Cortex of kidney (tissue), 1 donor: ENCODE results near the gene TARBP1.
"Not testable (repeated sequence)": the region's sequence is repeated elsewhere in the genome, so short reads cannot be mapped to it uniquely, and the experiment has no call there.

ENCODE experiments used
- DNase-seq: peaks from one replicate; lab custom pipeline; 2025; lab: John Stamatoyannopoulos, UW

The TARBP1 gene

DNA sequence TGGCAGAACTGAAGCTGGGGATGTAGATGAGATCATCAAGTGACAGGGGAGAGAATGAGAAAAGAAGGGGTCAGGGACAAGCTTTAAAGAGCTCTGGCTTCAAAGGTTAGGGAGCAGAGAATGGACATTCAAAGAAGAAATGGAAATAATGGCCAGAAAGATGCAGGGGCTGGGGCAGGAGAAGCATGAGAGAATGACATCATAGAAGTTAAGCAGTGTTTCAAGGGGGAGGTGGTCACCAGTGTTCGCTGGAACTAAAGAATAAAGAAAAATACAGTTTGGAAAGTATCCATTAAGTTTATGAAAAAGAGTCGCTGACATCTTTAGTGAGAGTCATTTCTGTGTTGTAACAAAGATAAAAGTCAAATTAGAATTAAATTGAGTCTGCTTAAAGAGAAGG lies 44.3 kb downstream of the TARBP1 start:
- DNase-seq, result no peak

DNA sequence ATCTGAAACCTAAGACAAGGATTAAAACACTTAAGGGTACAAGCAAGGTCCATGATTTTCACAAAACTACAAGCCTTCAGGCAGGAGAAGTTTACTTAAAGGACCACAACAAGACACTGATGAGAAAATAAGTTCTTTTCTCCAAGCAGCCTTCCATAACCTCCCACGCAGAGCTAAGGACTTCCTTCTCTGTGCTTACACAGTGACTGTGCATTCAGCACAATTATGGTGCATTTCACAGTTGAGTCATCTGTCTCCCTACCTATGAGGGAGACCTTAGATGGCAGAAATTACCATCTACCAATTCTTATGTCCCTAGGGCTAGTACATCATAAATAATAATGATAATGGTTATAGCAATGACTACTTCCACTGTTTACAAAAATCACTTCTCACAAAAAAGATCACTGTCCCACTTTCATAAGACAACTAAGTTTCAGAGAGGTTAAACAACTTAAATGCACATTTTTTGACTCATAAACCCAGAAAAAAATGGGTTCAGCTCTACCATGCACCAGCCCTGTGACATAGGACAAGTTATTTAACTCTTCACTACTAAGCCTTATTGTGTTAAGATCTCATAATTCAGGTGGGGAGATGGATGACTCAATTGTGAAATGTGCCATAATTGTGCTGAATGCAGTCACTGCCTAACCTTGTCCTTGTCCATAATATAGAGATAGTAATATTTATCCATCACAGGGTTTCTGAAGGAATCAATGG lies 45.3 kb downstream of the TARBP1 start:
- DNase-seq, result no peak

DNA sequence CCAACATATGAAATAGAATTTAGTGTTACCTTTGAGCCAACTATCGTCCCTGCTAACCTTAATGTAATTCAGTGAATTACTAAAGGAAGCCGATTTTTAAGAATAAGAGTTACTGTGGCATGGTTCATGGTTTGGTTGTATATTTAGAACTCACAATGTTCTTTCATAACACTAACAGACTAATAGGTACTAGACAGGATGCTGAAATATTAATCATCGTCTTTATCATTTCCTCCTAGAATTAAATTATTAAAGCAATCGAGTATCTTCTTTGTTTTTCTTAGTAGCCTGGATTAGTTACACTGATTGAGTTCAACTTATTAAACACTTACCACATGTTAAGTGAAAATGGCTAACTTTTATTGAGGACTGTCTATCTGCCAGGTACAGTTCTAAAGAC lies 47.7 kb downstream of the TARBP1 start:
- no peak for DNase-seq

DNA sequence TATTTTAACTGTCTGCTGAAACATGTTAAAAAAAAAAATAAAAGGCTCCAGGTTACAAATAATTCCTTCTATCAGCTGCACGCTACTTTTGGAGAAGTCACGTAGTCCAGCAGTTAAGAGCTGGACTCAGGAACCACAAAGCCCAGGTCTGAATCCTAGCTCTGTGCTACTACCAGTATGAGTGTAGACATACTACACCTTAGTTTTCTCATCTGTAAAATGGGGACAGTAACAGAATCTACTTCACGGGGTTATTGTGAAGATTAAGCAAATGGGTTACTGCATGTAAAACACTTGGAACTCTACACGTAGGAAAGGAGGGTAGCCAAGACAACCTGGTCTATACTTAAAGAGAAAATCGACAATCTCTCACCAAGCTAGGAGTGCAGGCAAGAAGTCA lies 48.3 kb downstream of the TARBP1 start:
- DNase-seq, result no peak

DNA sequence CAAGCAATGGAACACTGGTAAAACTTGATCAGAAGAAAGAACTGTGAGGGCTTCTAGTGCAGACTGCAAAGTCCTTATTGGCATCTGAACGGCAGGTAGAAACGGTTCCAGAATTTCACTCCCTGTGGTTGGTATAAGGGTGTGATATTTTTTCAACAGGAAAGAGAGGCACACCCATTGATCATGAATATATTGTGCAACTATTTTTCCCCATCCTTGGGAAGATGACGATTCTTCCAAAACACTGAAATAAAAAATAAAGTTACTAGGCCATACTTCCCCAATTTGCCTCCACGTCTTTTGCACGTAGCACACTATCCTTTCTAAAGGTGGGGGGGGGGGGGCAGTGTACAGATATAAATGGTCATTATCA lies 49.6 kb downstream of the TARBP1 start:
- no peak for DNase-seq

DNA sequence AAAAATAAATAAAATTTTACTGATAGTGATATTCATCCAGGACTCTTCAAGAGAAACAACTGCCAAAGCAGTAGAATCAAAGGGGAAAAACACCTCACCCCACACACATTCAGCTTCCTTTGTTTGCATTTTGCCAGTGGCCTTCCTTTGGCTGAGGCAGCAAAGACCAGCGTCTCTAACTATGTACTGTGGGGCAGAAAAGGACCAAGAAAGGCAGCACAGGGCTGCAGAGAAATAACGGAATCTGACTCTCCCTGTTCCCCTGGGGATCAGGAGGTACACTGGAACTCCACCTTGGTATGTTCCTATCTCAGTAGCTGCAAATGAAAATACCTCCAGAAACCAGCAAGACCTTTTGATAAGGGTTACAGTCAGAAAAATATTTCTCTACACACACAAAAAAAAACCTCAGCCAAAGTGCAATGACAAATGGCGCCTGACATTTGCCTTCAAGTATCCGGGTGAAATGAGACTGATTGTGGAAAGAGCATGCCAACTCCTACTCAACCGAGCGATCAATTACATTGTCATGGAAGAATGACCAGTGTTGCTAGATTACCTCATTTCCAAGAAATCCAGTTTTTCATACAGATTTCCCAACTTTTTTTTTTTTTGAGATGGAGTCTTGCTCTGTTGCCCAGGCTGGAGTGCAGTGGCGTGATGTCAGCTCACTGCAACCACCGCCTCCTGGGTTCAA lies 50.9 kb downstream of the TARBP1 start:
- no peak for DNase-seq

DNA sequence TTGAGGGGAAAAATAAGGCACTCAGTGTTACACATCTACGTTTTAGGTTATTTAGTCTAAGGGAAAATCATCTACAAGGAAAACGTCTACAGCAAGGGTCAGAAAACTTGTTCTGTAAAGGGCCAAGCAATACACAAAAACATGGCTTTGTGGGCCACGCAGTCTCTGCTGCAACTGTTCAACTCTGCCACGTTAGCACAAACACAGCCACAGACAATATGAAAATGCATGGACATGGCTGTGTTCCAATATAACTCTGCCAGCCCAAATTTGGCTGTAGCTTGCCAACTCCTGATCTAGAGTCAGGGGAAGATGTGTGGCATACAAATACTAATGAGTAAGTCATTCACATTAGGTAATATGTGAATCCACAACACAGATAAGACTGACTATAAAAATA lies 65.0 kb downstream of the TARBP1 start:
- no peak for DNase-seq

DNA sequence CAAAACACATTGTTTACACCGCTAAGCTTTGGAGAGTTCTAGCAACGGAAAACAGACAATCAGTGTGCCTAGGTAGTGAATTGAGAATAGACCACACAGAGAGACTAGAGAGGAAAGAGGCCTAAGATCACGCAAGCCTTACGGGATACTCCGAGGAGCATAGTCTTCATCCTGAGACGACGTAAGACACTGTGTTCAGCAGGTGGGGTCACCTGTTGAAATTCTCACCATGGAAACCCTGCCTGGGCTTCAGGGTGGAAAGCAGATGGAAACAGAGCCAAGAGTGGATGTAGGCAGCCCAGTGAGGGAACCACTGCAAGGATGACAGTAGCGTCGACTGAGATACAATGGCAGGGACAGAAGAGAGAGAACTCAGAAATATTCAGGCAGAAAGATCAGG lies 65.5 kb downstream of the TARBP1 start:
- DNase-seq, result no peak

DNA sequence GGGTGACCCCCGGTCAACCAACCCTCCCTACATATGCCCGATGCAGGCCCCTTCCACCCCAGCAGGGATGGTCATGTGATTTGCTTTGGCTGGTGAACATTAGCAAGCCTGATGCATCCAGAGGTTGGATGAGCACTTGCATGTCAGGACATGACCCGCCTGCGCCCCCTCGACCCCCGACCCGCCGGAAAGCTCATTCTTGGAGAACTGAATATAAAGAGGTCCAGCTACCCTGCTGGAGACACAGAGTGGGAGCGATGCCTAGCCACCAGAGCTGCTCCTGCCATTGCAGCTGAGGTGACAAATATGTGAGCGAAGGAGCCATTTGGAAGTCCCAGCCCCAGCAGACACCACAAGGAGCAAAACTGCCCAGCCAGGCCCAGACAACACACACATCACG lies 66.1 kb downstream of the TARBP1 start:
- no peak for DNase-seq

DNA sequence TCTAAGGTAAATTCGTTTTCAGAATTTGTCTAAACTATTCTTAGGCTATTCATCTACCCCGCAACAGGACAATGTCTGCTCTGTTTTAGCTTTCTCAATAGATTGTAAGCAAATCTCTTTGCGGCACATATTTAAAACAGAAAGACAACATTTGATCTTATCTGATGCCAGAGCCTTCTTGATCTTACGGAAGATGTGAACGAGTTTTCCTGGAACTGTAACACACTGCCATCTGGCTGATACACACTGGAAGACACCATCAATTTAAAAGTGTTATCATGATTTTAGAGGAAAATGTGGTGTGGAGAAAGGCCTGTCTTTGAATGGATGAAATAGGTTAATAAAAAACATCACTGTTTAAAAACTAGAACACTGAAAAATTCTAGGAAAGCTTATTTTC lies 69.7 kb downstream of the TARBP1 start:
- no peak for DNase-seq

DNA sequence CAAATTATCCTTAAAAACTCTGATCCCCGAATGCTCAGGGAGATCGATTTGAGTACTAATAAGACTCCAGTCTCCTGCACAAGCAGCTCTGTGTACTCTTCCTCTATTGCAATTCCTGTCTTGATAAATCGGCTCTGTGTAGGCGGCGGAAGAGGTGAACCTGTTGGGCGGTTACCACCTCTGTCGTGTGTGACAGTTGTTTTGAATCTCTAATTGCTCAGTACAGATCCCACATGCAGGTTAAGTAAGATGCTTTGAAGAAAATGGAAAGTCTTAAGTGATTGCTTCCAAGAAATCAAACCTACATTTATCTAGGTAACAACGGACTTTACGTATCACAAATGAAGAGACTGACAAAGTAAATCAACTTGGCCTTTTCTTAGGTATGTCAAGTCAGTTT lies 70.2 kb downstream of the TARBP1 start:
- no peak for DNase-seq

DNA sequence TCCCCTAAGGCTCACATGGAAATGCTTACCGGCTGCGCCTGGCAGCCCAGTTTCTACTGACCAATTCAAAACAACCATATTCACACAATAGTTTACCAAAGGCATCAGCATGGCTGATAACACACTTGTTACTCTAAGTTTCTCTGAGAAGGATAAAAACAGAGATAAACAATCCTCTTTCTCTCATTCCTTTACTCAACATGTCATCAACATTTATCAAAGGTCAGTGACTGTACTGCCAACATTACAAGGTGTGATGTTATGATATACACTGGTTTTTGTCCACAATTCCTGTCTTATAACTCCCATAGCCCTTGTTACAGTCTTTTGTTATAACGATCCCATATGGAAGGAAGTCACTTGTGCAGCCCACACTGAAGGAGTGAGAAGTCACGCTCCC lies 72.1 kb downstream of the TARBP1 start:
- DNase-seq, result no peak

DNA sequence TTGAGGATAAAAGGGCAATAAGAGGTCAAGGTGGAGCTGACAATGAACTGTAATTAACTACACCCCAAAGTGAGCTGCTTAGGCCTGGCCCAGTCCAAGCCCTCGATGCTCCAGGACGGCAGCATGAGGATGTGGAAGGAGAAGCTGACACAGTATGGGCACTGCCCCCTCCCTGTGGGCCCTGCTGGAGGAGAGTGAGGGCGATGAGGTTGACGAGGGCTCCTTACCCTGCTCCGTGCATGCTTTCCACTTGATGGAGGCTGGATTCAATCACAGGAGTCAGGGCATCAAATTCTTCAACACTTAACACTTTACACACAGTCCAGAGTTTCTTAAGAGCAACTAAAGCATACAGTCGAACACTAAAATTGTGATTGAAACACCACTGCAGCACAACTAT lies 73.3 kb downstream of the TARBP1 start:
- no peak for DNase-seq

DNA sequence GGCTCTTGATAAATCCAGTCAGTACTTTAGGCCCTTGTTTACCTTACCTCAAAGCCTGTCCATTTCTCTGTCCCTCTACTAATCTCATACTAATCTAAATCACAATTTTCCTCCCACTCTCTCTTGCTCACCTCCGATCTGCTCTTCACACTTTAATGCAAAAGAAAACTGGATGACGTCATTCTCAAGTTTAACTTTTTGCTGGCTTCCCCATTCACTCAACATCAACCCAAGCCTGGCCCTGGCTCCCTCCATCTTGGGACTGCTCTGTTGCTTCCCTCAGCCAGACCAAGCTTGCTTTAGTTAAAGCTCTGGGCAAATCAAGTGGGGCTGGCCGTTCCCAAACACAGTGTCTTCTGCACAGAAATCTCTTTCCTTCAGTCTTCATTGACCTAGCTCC lies 76.0 kb downstream of the TARBP1 start:
- DNase-seq, result no peak

DNA sequence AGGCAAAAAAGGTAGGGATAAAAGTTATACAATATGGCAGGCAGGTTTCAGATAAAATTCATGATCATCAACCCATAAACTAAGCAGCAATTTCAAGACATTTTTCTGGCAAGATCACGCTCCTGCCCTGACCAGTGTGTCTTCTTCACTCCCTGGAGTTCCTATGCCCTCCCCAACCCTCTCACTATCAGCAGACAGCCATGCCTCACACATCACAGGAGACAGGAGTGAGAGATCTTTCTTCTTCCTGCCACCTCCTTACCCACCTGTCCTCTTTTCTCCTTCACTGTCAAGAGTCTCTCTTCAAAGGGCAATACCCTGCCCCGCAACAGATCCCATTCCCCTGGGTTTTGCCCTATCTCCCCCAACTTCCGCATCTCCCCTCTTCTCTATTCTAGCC lies 77.3 kb downstream of the TARBP1 start:
- DNase-seq, result no peak

DNA sequence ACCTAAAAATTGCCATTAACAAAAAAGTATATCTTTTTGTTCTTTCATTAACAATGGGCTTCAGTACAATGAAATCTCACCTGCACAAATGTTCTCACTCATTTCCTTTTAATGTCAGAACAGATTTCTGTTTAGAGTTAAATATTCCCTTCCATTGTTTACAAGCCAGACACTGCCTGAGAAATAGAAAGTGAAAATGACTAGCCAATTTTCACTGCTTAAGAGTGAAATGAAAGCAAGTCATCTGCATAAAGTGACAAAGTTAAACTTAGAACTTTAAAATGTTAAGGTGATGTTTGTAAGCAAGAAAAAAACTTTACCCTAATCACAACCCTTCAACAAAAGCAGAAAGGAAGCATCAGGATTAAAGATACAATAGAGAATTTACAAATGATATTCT lies 78.2 kb downstream of the TARBP1 start:
- no peak for DNase-seq

DNA sequence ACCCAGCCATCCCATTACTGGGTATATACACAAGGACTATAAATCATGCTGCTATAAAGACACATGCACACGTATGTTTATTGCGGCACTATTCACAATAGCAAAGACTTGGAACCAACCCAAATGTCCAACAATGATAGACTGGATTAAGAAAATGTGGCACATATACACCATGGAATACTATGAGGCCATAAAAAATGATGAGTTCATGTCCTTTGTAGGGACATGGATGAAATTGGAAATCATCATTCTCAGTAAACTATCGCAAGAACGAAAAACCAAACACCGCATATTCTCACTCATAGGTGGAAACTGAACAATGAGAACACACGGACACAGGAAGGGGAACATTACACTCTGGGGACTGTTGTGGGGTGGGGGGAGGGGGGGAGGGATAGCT lies 79.5 kb downstream of the TARBP1 start:
- DNase-seq, result not testable (repeated sequence)

DNA sequence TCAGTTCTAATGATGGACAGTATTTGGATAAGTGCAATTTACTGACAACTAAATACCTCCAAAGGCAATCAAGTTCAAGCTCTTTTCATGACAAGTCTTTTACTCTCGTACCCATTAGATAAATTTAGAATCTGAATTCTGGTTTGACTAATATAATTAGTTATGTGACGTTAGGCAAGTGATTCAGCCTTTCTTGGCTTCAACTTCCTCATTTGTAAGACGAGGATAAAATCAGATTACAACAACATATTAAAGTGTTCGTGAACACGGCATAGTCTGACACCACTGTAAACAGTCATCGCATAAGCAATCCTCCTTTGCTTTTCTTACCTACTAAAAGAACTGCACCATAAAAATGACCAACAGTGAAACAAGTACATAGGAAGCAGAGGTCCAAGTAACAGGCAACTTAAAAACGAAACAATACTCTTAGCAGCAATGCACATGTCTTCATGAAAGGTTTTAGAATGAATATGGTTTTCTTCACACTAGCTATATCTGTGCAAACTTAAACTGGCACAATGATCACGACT lies 80.1 kb downstream of the TARBP1 start:
- no peak for DNase-seq

DNA sequence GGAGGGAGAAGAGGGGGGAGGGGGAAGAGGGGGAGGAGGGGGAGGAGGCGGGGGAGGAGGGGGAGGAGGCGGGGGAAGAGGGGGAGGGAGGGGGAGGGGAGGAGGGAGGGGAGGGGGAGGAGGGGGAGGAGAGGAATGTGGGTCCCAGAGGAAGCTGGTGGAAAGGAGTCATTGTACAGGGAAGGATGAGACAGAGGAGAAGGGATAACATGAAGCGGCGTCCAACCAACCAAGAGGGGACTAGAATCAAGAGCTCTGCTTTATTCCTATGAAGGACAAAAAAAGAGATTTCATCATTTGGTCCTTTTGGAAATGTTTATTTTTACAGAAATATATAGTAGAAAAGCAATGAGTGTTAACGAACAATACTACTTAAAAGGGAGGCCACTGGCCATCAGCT lies 81.2 kb downstream of the TARBP1 start:
- no peak for DNase-seq

DNA sequence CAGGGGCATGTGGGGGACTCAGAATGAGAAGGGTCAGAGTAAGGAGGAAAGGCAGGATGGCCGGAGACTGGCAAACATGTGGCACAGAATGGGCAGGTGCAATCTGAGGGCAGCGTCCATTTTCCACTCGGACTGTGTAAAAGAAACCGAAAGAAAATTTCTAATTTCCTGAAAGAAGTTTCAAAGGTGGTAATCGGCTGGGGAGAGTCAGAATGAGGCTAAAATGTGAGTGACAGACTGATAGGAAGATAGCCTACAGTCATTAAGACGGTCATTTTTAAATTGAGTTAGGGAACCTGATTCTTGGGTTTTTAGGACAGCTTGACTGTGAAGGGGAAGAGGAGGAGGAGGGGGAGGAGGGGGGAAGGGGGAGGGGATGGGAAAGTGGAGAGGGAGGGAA lies 82.1 kb downstream of the TARBP1 start:
- DNase-seq, result no peak

DNA sequence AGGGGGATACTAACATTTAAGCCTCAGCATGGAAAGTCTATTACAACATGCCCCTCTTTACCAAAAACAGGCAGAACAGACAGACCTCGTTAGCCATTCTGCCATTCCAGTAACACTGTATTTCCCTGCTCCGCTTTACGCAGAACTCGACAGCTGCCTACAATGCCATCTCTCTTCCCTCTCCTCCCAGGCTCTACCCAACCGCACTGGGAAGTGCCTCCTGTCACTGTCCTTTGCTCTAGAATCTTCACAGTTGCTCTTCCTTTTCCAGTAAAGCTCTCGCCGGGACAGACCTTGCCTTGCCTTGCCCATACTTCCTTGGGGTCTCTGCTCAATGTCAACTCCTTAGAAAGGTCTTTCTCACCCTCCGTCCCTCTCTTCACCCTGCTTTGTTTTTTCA lies 82.9 kb downstream of the TARBP1 start:
- DNase-seq, result no peak

DNA sequence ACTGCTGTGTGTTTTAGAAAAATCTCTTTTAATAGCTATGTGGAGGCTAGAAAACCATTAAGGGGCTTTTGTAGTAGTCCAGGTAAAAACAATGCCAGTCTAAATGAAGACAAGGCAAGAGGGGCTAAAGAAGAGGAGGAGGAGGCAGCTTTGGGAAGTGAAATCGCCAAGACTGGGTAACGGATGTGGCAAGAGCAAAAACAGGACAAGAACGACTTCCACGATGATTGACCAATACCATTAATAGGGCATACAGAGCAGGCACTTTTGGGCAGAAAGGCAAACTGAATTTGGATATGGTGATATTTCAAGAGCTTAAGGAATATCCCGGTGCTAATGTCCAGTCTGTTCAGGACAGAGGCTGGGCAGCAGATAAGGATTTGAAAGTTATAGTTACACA lies 83.7 kb downstream of the TARBP1 start:
- DNase-seq, result no peak

DNA sequence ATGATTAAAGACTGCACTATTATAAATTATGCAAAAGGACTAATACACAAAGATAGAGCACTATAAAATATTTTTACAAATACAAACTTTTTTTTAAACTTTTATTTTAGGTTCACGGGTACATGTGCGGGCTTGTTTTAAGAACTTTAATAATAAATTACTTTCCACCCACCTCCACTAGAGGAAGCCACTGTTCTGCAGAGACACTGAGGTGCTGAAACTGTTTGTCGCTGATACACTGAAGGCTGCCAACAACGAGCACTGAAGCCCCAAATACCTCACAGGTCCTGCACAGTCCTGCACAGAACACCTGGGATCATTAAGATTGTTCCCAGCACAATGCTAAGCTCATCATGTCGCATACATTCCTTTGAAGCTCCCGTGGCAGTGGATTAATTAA lies 85.8 kb downstream of the TARBP1 start:
- no peak for DNase-seq

DNA sequence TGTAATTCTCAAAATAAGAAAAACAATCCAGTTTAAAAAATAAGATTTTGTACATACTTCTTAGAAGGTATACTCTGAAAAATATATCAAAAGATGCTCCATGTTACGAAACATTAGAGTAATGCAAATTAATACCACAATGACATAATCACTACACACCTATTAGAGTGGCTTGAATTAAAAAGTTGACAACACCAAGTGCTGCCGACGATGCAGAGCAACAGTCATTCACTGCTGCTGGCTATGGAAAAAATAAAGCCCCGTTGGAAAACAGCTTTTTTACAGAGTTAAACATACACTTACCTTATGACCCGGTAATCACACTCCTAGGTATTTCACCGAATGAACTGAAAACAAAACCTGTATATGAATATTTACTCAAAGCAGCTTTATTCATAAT lies 90.9 kb downstream of the TARBP1 start:
- no peak for DNase-seq
